GM23338 (cell line): Measurements from ENCODE around the gene ADD3. TPM values are rescaled to one million over a fixed set of nuclear protein-coding genes. Genes with fewer than 3 reads are reported as not detected.

Experiments
- ATAC-seq: fragments of 200-7000 bp; cut with Tn5 transposase; 3 replicates; pipeline ENCODE4 v1.9.1; 2020
- DNase-seq: peaks from one replicate; pipeline ENCODE4 v3.0.0-alpha.2; 2015; ENCODE audit warnings: low spot score
- H2AFZ ChIP-seq: fragments of 200-600 bp; sonication (generic); 2 replicates; pipeline ENCODE4 v1.8.0; 2016; ENCODE audit warnings: antibody characterized with exemption, mild to moderate bottlenecking, moderate library complexity
- H3F3A ChIP-seq: fragments of 200-600 bp; sonication (generic); replicated peaks from 2 replicates; pipeline ENCODE4 v1.8.0; 2017; ENCODE audit warnings: antibody characterized with exemption, mixed run types, low read depth
- H3K27ac ChIP-seq: fragments of 200-600 bp; sonication (generic); 2 replicates; pipeline ENCODE4 v1.6.1; 2016; ENCODE audit warnings: low read depth
- H3K27me3 ChIP-seq: fragments of 200-600 bp; sonication (generic); 2 replicates; pipeline ENCODE4 v1.8.0; 2016; ENCODE audit warnings: mild to moderate bottlenecking, mixed run types, moderate library complexity; ENCODE audit not compliant: insufficient read depth
- H3K36me3 ChIP-seq: fragments of 200-600 bp; sonication (generic); 2 replicates; pipeline ENCODE4 v1.8.0; 2016; ENCODE audit warnings: mild to moderate bottlenecking; ENCODE audit not compliant: insufficient read depth
- H3K4me1 ChIP-seq: fragments of 200-600 bp; sonication (generic); 2 replicates; pipeline ENCODE4 v1.8.0; 2016; ENCODE audit warnings: mild to moderate bottlenecking, moderate library complexity; ENCODE audit not compliant: insufficient read depth
- H3K4me2 ChIP-seq: fragments of 200-600 bp; sonication (generic); 2 replicates; pipeline ENCODE4 v1.7.1; 2017; ENCODE audit warnings: mixed run types
- H3K4me3 ChIP-seq: fragments of 200-600 bp; sonication (generic); 2 replicates; pipeline ENCODE4 v1.6.1; 2016; ENCODE audit warnings: mixed run types
- H3K79me2 ChIP-seq: fragments of 200-600 bp; sonication (generic); replicated peaks from 2 replicates; pipeline ENCODE4 v1.8.0; 2017; ENCODE audit warnings: mild to moderate bottlenecking; ENCODE audit not compliant: insufficient read depth
- H3K9me2 ChIP-seq: fragments of 200-600 bp; sonication (generic); 2 replicates; pipeline ENCODE4 v1.8.0; 2017; ENCODE audit not compliant: insufficient read depth
- H4K20me1 ChIP-seq: fragments of 200-600 bp; sonication (generic); replicated peaks from 2 replicates; pipeline ENCODE4 v1.8.0; 2017; ENCODE audit warnings: mild to moderate bottlenecking; ENCODE audit not compliant: insufficient read depth
- H3K27ac Mint-ChIP-seq: 2 replicates; pipeline ENCODE4 v1.8.0; 2020; ENCODE audit warnings: inconsistent platforms, mild to moderate bottlenecking, moderate library complexity, mixed read lengths
- H3K27me3 Mint-ChIP-seq: 3 replicates; pipeline ENCODE4 v1.8.0; 2022; ENCODE audit warnings: low read depth, mild to moderate bottlenecking, moderate library complexity, mixed read lengths, inconsistent platforms; ENCODE audit not compliant: insufficient read depth, poor library complexity
- H3K36me3 Mint-ChIP-seq: 3 replicates; pipeline ENCODE4 v1.8.0; 2021; ENCODE audit warnings: low read depth, mild to moderate bottlenecking, inconsistent platforms, moderate library complexity, mixed read lengths
- H3K4me1 Mint-ChIP-seq: 3 replicates; pipeline ENCODE4 v1.8.0; 2020; ENCODE audit warnings: mild to moderate bottlenecking, inconsistent platforms, mixed read lengths
- H3K4me3 Mint-ChIP-seq: 3 replicates; pipeline ENCODE4 v1.8.0; 2021; ENCODE audit warnings: moderate library complexity, mild to moderate bottlenecking, inconsistent platforms, mixed read lengths
- H3K9me3 Mint-ChIP-seq: 3 replicates; pipeline ENCODE4 v1.8.0; 2020; ENCODE audit warnings: moderate library complexity, mild to moderate bottlenecking, inconsistent platforms, mixed read lengths
- CREB1 ChIP-seq: fragments of 250-450 bp; sonication (Bioruptor Pico); IDR thresholded peaks from 2 replicates; pipeline ENCODE4 v1.5.0; 2020; ENCODE audit warnings: low read depth, mild to moderate bottlenecking, moderate library complexity
- CTCF ChIP-seq, 2 experiments: fragments of 200-600 bp in 1 of 2; sonication (generic) in 1 of 2; conservative IDR thresholded peaks; 2 replicates each; pipeline versions ENCODE4 v1.5.1 to v1.6.1; 2016 to 2017; ENCODE audit warnings: antibody characterized with exemption in 2 of 2, low read depth in 2 of 2, mild to moderate bottlenecking in 2 of 2, moderate library complexity in 1 of 2
- ETS1 ChIP-seq: IDR thresholded peaks from 2 replicates; pipeline ENCODE4 v1.6.1; 2016; ENCODE audit warnings: antibody characterized with exemption
- EZH2 ChIP-seq: fragments of 200-600 bp; sonication (generic); IDR thresholded peaks from one replicate; pipeline ENCODE4 v1.8.0; 2017; ENCODE audit warnings: antibody characterized with exemption, mild to moderate bottlenecking, low read depth; ENCODE audit not compliant: unreplicated experiment
- EZH2phosphoT487 ChIP-seq: fragments of 200-600 bp; sonication (generic); IDR thresholded peaks from one replicate; pipeline ENCODE4 v1.8.1; 2018; ENCODE audit warnings: antibody characterized with exemption; ENCODE audit not compliant: unreplicated experiment
- JUNB ChIP-seq: IDR thresholded peaks from one replicate; pipeline ENCODE4 v1.6.1; 2016; ENCODE audit warnings: antibody characterized with exemption; ENCODE audit not compliant: unreplicated experiment
- NANOG ChIP-seq: IDR thresholded peaks from 2 replicates; pipeline ENCODE4 v1.6.1; 2016; ENCODE audit warnings: antibody characterized with exemption, borderline replicate concordance
- POLR2AphosphoS5 ChIP-seq: IDR thresholded peaks from 2 replicates; pipeline ENCODE4 v1.6.1; 2016; ENCODE audit warnings: antibody characterized with exemption, low read depth
- REST ChIP-seq: IDR thresholded peaks from one replicate; pipeline ENCODE4 v1.6.1; 2018; ENCODE audit warnings: antibody characterized with exemption; ENCODE audit not compliant: unreplicated experiment
- STAT1 ChIP-seq: IDR thresholded peaks from one replicate; pipeline ENCODE4 v1.6.1; 2016; ENCODE audit warnings: antibody characterized with exemption; ENCODE audit not compliant: unreplicated experiment
- ZNF114 ChIP-seq: fragments of 250-450 bp; sonication (Bioruptor Pico); IDR thresholded peaks from 2 replicates; pipeline ENCODE4 v1.5.0; 2020; ENCODE audit warnings: mild to moderate bottlenecking, moderate library complexity
- ZNF331 ChIP-seq: fragments of 250-450 bp; sonication (Bioruptor Pico); IDR thresholded peaks from 2 replicates; pipeline ENCODE4 v1.5.0; 2020; ENCODE audit warnings: low read depth, mild to moderate bottlenecking, moderate library complexity
- ZNF462 ChIP-seq: fragments of 250-450 bp; sonication (Bioruptor Pico); IDR thresholded peaks from 2 replicates; pipeline ENCODE4 v1.5.0; 2020; ENCODE audit warnings: mild to moderate bottlenecking, moderate library complexity
- polyA plus RNA-seq: library from polyadenylated mRNA; unstranded; fragments of >200 nt; fragmentation: Nextera tagmentation; extraction: Ambion mirVana; gene quantifications from 2 replicates; pipeline ENCODE4 v1.2.1, GENCODE V29; 2016
- total RNA-seq: library from RNA; depleted of rRNA; stranded (reverse); fragments of >200 nt; shearing (Covaris generic); gene quantifications from 2 replicates; pipeline ENCODE4 v1.2.3, GENCODE V29; 2014

The ADD3 gene
- total and polyA plus RNA-seq, 2 experiments from 2014 or later: 68.5 to 767 TPM

- Histone ChIP-seq H3K79me2 (no peaks in the 10 kb centered on the region), H4K20me1 (no peaks in the 10 kb centered on the region; the same call in 1 of the 2 replicates)
- peaks cover 61% of the 10 kb centered on the region for H3K27me3 Mint-ChIP-seq
Observed at GRCh38 chr10:110160522-110160921, 152.7 kb downstream of the ADD3 start.

More at GRCh38 chr10:110160522-110160921, 152.7 kb downstream of the ADD3 start:
- H3K9me3 Mint-ChIP-seq: no peaks in the 10 kb centered on the region; the same call in 2 of the 3 replicates
- Histone ChIP-seq H3K27ac (no peak overlapping the region), H3F3A (no peaks in the 10 kb centered on the region), H3K4me1 (peaks cover 8% of the 10 kb centered on the region), H3K27me3 (peaks cover 84% of the 10 kb centered on the region), H3K4me3 (no peak overlapping the region), H3K9me2 (no peaks in the 10 kb centered on the region), H2AFZ (no peak overlapping the region), H3K4me2 (no peak overlapping the region), H3K36me3 (no peaks in the 10 kb centered on the region)
- H3K4me3 Mint-ChIP-seq: no peak overlapping the region
- no peak for TF ChIP-seq STAT1
- no peak for TF ChIP-seq POLR2AphosphoS5
- no peak for TF ChIP-seq ZNF462 (CRISPR knock-in tag)
- no peak for TF ChIP-seq CREB1 (CRISPR knock-in tag)
- TF ChIP-seq NANOG: no peak
- no peak for TF ChIP-seq ZNF114 (CRISPR knock-in tag)
- TF ChIP-seq ZNF331: no peak
- TF ChIP-seq CTCF (conservative IDR thresholded peaks at IDR 0.05; ENCODE audit: low read depth in 2 of 2): no peak
- TF ChIP-seq EZH2phosphoT487: no peak
- no peak for TF ChIP-seq EZH2
- no peak for TF ChIP-seq REST
- no peak for TF ChIP-seq JUNB
- no peak for TF ChIP-seq ETS1
- no peak for DNase-seq
- H3K4me1 Mint-ChIP-seq: peaks cover 30% of the 10 kb centered on the region
- H3K36me3 Mint-ChIP-seq: no peaks in the 10 kb centered on the region
- no peak overlapping the region for H3K27ac Mint-ChIP-seq
- no peak for ATAC-seq
